HG02798 (cell line): Measurements from ENCODE around the gene IRGM.
"Not testable (repeated sequence)": the region's sequence is repeated elsewhere in the genome, so short reads cannot be mapped to it uniquely, and the experiment has no call there.

Experiments
- ATAC-seq: cut with Tn5 transposase; IDR thresholded peaks from one replicate; pipeline ENCODE4 v1.9.1; 2021; ENCODE audit warnings: mild to moderate bottlenecking; ENCODE audit not compliant: unreplicated experiment, poor library complexity

IRGM gene, protein sequence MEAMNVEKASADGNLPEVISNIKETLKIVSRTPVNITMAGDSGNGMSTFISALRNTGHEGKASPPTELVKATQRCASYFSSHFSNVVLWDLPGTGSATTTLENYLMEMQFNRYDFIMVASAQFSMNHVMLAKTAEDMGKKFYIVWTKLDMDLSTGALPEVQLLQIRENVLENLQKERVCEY

DNA sequence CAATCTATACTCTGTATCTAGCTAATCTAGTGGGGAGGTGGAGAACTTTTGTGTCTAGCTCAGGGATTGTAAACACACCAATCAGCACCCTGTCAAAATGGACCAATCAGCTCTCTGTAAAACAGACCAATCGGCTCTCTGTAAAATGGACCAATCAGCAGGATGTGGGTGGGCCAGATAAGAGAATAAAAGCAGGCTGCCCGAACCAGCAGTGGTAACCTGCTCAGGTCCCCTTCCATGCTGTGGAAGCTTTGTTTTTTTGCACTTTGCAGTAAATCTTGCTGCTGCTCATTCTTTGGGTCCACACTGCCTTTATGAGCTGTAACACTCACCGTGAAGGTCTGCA, at the start of gene IRGM:
Gene IRGM, plus strand, starts transcription at position 214 of the 346 bp plus-strand sequence. CDS start 1,603 bp downstream, outside the sequence.
- ATAC-seq = not testable (repeated sequence)

DNA sequence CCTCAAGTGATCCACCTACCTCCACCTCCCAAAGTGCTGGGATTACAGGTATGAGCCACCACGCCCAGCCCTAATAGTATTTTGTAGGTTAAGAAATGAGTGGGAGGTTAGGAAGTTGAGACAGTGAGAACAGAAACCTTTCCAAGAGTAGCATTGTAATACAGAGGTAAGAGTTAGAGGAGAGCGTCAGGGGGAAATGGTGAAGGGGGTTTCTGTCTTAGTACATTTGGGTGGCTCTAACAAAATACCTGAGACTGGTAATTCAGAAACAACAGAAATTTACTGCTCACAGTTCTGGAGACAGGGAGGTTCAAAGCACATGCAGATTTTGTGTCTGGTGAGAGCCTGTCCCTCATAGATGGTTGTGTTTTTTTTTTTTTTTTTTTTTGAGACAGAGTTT, 48.9 kb upstream of the IRGM start:
- no peak for ATAC-seq

DNA sequence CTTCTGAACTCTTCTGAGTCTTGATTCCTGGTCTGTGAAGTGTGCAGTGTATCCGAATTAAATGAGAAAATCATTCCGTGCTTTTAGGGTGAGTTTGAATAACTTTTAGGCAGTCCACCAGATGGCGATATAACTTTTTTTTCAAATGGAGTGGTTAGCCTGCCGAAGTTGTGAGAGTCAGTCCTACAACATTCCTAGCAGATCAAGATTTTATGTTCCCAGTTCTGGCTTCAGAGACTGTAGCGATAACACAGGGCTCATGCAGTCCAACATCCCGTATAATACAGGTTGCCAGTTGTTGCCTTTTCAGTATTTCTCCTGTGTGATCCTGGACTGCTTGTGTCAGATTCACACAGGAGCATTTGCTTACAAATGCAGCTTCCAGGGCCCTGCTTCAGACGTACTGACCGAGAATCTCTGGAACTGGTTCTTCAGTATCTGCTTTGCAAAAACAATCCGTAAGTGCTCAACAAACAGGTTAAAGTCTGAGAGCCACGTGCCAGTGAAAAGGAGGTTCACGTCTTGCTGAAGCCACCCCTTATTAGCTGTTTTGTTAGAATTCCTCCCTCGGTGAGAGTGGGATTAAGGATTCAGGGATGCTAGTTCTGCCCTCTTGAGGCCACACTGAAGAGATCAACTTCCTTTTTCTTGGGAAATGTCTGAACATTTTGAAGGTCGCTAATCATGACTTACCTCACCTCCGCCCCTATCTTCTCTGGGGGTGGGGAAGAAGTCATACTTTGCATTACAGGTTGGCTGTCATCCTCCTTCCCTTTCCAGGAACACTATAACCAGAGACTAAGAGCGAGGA, 45.0 kb upstream of the IRGM start:
- no peak for ATAC-seq

DNA sequence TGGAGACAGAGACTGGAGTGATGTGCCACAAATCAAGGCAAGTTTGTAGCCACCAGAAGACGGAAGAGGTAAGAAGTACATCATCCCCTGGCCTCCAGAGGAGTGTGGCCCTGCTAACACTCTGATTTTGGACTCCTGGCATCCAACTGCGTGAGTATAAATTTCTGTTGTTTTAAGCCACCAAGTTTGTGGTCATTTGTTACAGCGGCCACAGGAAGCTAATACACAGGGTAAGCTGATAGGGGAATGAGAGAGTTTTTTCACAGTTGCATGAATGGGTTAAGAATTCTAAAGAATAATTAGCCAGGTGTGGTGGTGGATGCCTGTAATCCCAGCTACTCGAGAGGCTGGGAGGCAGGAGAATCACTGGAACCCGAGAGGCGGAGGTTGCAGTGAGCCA, 41.9 kb upstream of the IRGM start:
- ATAC-seq = no peak

DNA sequence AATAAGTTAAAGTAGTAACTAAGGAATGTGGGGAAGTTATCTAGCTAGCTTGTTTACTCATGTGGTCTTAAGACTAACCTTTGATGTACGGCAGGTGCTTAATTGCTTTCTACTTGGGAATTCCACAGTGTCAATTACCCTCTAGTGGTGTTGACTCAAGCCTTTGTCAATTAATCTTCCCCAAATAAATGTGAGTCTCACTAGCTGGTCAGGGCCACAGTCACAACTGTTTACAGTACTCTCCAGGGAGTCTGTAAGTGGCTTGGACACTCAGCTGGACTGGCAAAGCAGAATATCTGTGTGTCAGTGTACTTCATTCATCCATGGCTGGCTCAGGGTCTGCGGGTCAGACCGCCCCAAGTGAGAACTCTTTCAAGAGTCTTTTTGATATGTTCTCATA, 37.0 kb upstream of the IRGM start:
- no peak for ATAC-seq

DNA sequence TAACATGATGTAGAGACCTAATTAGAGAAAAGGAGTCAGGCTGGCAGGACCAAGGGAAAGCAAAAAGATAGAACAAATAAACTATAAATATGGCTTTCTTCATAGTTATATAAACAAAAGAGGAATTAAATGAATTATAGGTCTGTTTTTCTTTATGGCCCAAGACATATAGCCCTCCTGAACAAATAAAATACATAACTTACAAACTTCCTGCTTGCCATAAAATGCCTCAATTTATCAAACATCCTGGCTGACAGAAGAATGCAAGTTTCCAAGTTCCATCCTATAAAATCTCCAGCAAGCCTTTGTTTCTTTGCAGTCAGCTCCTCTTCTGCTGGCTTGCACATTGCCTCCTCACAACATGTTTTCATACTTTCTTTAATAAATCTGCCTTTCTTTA, 31.3 kb upstream of the IRGM start:
- ATAC-seq = no peak

DNA sequence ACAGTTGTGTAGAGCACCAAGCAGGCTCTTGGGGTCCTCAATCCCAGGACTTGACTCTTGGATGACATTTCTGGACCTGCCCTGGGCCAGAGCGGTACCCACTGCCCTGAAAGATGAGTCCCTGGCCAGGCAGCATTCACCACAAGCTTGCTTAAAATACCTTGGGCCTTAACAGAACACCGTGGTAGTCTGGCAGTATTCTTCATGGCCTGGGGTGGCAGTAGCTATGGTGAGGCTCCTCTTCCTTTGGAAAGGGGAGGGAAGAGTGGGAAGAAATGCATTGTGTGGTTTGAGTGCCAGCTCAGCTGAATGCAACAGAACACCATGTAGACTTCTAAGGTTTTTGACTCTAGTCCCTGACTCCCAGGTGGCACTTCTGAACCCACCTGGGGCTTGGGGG, 29.4 kb upstream of the IRGM start:
- no peak for ATAC-seq

DNA sequence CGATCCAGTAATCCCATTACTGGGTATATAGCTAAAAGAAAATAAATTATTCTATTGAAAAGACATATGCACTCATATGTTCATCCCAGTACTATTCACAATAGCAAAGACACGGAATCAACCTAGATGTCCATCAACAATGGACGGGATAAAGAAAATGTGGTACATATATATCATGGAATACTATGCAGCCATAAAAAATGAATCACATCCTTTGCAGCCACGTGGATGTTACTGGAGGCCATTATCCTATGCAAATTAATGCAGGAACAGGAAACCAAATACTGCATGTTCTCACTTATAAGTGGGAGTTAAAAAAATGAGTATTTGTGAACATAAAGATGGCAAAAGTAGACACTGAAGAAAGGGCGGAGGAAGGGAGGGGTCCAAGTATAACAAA, 16.6 kb upstream of the IRGM start:
- ATAC-seq = no peak

DNA sequence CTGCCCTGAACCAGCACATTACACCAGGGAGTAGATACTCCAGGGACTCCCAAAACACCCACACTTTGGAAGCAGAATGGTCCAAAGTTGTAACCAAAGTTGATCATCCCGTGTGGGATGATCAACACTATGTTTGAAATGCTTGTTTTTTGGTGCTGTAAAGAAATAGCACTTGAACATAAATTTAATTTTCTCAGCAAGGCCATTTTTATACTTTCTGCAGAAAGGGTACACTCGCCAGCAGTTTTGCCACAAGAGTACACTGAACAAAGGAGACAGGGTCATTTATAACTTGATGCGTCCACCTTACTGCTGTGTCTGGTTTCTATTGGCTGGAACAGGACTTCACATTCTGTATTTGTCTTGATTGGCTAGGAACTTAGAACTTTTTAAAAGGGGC, 14.5 kb upstream of the IRGM start:
- not testable (repeated sequence) for ATAC-seq

DNA sequence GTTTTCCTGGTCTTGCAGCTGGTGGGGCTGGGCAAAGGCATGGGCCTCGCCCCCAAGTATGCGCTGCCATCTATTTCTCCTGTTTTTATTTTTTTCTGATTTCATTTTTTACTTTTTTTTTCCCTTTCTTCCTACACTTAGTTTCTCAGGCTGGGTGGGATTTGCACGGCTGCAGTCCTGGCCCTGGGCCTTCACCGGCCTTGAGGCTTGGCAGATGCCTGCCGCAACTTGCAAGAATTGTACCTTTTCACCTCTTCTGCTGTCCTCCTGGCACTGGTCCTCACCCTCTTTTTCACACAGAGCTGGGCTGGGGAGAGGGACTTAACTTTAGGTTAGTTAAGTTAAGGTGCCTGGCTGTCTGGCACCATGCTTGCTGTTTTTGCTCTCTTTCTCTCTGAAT, 10.3 kb upstream of the IRGM start:
- no peak for ATAC-seq

DNA sequence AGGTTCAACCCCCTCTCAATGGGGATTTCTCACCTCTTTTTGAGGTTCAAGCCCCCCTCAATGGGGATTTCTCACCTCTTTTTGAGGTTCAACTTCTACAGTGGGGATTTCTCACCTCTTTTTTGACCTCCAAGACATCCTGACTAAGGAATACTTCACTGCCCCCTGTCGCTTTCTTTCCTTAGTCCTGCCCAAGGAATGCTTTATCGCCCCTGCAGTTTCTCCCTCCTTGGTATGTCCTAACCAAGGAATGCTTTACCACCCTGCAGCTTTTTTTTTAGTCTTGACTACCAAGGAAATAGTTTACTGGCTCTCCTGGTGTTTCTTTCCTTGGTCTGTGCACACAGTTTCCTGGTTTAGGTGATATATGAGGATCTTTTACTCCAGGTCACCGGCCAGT, 9.6 kb upstream of the IRGM start:
- ATAC-seq = no peak

DNA sequence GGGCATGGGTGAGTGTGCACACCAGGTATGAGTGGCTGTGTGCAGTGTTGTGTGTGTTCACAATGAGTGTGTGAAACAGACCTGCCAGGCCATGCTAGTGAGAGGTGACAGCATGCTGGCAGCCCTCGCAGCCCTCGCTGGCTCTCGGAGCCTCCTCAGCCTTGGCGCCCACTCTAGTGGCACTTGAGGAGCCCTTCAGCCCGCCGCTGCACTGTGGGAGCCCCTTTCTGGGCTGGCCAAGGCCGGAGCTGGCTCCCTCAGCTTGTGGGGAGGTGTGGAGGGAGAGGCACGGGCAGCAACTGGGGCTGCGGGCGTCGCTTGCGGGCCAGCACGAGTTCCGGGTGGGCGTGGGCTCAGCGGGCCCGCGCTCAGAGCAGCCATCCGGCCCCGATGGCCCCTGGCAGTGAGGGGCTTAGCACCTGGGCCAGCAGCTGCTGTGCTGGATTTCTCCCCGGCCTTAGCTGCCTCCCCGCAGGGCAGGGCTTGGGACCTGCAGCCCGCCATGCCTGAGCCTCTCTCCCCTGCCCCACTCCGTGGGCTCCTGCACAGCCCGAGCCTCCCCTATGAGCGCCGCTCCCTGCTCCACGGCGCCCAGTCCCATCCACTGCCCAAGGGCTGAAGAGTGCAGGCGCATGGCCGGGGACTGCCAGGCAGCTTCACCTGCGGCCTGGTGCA, 999 bp upstream of the IRGM start:
- not testable (repeated sequence) for ATAC-seq

DNA sequence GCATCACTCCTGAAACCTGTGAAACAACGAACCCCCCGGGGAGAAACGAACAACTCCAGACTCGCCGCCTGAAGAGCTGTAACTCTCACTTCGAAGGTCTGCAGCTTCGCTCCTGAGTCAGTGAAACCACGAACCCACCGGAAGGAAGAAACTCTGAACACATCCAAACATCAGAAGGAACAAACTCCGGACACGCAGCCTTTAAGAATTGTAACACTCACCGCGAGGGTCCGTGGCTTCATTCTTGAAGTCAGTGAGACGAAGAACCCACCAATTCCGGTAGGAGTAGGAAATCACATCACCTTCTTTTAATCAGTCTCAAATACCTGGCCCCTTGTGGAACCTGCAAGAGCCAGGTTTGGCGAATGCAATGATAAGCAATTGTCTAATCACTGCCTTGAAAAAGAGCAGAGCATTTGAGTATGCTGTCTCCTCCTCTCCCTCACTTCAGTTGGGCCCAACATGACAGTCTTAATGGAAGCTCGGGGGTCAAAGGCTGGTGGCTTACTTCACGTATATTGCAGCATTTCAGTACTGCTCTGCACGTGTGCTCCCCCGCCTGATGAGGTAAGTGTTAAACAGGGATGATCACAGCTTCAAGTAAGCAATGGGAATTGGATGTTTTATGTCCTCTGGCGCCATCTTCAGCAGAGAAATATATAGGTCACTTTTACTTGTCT, 473 bp downstream of the IRGM start:
- ATAC-seq = peak; percentile 87

DNA sequence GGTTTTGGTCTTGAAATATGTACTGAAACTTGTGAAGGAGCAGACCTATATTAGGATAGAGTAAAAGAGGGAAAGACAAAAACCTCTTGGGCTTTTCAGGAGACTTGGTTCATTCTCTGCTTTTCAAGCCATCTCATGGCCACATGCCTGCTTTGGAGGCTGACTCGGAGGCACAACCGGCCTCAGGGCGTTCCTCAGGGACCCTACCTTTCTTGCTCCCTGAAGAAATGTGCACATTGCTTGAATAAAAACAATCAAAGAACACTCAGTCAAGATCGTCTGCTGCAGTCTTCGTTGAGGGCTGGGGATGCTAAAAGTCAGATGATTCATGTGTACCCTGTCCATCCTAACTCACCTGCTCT, 994 bp downstream of the IRGM start:
- ATAC-seq = no peak

DNA sequence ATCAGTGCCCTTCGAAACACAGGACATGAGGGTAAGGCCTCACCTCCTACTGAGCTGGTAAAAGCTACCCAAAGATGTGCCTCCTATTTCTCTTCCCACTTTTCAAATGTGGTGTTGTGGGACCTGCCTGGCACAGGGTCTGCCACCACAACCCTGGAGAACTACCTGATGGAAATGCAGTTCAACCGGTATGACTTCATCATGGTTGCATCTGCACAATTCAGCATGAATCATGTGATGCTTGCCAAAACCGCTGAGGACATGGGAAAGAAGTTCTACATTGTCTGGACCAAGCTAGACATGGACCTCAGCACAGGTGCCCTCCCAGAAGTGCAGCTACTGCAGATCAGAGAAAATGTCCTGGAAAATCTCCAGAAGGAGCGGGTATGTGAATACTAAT, 1.9 kb downstream of the IRGM start:
- no peak for ATAC-seq

DNA sequence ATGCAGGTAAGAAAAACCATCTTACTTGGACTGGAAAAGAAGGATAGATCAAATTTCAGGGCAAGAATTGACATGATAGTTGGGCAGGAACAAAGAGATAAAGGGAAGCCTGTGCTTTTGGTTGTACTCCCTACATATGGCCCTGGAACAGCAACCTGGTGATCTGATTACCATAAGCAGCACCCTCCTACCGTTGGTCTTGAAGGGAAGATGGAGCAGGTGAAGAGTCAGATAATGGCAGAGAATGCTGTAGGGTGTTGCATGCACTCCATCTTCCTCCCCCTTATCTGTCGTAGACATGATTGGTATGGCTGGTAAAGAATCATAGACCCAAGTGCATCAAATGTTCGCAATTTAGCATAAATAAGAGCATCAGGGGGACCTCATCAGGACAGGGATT, 4.7 kb downstream of the IRGM start:
- ATAC-seq = no peak

DNA sequence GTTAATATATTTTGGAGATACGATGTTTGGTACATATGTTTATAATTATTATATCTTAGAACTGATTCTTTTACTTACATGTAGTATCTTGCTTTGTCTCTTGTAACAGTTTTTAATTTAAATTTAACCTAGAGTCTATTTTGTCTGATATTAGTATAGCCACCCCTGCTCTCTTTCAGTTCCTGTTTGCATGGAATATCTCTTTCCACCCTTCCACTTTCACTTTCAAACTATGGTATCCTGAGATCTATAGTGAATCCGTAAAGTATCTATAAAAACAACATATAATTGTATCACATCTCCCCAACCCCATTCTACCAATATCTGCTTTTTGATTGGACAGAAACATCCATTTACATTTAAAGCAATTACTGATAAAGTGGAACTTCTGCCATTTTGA, 7.2 kb downstream of the IRGM start:
- no peak for ATAC-seq

DNA sequence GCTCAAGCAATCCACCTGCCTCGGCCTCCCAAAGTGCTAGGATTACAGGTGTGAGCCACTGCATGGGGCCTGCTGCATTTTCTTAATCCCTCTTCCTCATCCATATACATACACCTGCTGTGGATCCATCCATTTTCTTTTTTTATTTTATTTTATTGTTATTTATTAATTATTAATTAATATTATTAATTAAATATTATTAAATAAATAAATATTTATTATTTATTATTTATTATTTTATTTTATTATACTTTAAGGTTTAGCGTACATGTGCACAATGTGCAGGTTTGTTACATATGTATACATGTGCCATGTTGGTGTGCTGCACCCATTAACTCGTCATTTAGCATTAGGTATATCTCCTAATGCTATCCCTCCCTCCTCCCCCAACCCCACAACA, 10.4 kb downstream of the IRGM start:
- not testable (repeated sequence) for ATAC-seq

DNA sequence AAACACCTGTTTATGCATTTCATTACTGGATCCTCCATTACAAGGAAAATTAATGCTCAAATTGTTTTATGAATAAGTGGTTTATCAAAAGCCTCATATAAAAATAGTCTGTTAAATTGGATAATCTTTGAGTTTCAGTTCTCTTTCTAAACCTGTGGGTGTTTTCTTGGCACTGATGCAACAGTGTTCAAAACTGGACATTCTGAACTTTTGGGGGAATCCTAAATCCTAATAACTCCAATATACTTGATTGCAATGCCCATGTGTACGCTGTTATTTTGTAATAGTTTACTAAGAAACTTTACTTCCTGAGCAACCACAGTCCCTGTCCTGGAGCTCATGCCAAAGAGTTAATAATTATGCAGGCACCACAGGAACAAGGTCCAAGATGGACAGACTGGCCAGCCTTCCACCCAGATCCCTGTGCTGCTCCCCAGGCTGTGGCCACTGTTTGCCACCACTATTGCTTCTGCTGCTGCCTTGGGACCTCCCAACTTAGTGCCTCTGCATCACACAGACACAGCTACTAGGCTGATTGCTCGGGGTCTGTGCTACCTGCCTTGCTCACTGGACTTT, 14.0 kb downstream of the IRGM start:
- ATAC-seq = no peak

DNA sequence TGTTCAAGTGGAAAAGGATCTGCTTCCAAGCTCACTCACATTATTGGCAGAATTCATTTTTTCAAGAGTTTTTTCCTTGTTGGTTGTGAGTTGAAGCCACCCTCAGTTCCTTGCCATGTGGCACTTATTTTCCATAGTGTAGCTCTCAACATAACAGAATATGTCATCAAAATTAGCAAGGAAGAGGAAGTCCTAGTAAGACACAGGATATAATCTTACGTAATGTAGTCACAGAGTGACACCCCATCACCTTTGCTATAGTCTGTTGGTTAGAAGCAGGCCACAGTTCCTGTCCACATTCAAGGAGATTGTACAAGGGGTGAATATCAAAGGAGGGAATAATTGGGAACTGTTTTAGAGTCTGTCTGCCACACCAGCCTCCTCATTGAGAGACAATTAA, 15.7 kb downstream of the IRGM start:
- no peak for ATAC-seq

DNA sequence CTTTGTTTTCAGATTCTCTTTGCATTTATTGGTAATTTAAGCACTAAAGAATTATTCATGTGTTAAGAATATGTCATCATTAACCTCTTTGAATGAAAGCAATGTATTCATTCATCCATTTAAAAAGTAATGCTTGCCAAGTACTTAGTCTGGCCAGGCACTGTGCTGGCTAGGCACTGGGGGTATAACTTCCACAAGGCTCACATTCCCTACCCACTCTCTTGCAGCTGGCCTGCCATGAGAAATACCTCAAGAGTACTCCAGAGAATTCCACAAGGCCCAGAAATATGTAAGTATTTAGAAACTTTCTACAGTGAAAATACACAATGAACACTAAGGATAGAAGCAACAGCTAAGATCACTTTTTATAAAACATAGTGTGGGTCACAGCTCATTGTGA, 33.0 kb downstream of the IRGM start:
- no peak for ATAC-seq
